NOMO-1 (cell line): ENCODE results near the gene PRKAA1.

ENCODE experiments used
- DNase-seq, 2 experiments: peaks; one replicate each; lab custom pipeline; 2025; ENCODE audit not compliant: unreplicated experiment in 2 of 2; lab: John Stamatoyannopoulos, UW

The PRKAA1 gene

GRCh38 chr5:40781843-40782409, 16.2 kb downstream of the PRKAA1 start:
- DNase-seq, result peak in 1 of 2 experiments; percentile 20

GRCh38 chr5:40780858-40781257, 17.3 kb downstream of the PRKAA1 start:
- DNase-seq, result no peak

- no peak for DNase-seq
These were observed 18.0 kb downstream of the PRKAA1 start for GRCh38 chr5:40780199-40780598.

- DNase-seq, result no peak
These were observed 18.6 kb downstream of the PRKAA1 start for GRCh38 chr5:40779561-40779960.

- DNase-seq, result no peak
These were observed 20.0 kb downstream of the PRKAA1 start for GRCh38 chr5:40778133-40778532.

- DNase-seq, result no peak
These were observed 21.6 kb downstream of the PRKAA1 start for GRCh38 chr5:40776658-40776977.

GRCh38 chr5:40775846-40776657, 22.1 kb downstream of the PRKAA1 start:
- peak in 1 of 2 experiments; percentile 15 for DNase-seq

- no peak for DNase-seq
These were observed 22.9 kb downstream of the PRKAA1 start for GRCh38 chr5:40775085-40775845.

- no peak for DNase-seq
These were observed 23.6 kb downstream of the PRKAA1 start for GRCh38 chr5:40774623-40775022.

GRCh38 chr5:40770764-40771163, 27.4 kb downstream of the PRKAA1 start:
- no peak for DNase-seq

GRCh38 chr5:40762705-40763104, 35.5 kb downstream of the PRKAA1 start:
- DNase-seq, result no peak

- no peak for DNase-seq
These were observed 40.8 kb downstream of the PRKAA1 start for GRCh38 chr5:40757400-40757799.

- DNase-seq, result peak; percentile 99
These were observed 42.5 kb downstream of the PRKAA1 start, which contains the start of gene TTC33 for GRCh38 chr5:40755407-40756365. Gene TTC33, minus strand, starts transcription at chr5:40755961. Its CDS starts 8,943 bp downstream, at chr5:40747018.

- DNase-seq, result peak; percentile 85 to 94
These were observed 43.1 kb downstream of the PRKAA1 start for GRCh38 chr5:40755093-40755406.

- DNase-seq, result no peak
These were observed 43.6 kb downstream of the PRKAA1 start for GRCh38 chr5:40754381-40755092.

- no peak for DNase-seq
These were observed 51.5 kb downstream of the PRKAA1 start for GRCh38 chr5:40746703-40747102.

GRCh38 chr5:40743771-40744170, 54.4 kb downstream of the PRKAA1 start:
- DNase-seq, result no peak

GRCh38 chr5:40738502-40738901, 59.7 kb downstream of the PRKAA1 start:
- DNase-seq, result no peak

GRCh38 chr5:40736103-40736875, 61.9 kb downstream of the PRKAA1 start:
- DNase-seq, result peak; percentile 41 to 90
